GM21723 (cell line): ENCODE data around the gene NFXL1.

ENCODE experiments used
- ATAC-seq: cut with Tn5 transposase; IDR thresholded peaks from one replicate; pipeline ENCODE4 v1.9.1; 2021; ENCODE audit warnings: mild to moderate bottlenecking, moderate library complexity; ENCODE audit not compliant: unreplicated experiment

Gene NFXL1

DNA sequence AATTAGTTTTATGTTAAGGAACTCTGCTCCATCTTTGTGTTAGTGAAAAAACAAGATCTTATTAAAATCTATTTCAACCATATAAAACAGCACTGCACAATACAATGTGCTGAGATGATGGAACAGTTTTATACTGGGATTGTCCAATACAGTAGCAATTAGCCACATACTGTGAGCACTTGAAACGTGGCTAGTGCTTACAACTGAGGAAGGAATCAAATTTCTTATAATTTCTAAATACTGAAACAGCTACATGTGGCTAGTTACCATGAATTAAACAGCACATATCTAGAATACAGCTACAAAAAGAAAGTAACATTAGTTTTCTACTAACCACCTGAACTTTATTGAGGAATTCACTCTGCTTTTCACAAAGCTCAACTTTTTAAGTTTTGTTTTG lies 14.7 kb downstream of the NFXL1 start:
- ATAC-seq: no peak

DNA sequence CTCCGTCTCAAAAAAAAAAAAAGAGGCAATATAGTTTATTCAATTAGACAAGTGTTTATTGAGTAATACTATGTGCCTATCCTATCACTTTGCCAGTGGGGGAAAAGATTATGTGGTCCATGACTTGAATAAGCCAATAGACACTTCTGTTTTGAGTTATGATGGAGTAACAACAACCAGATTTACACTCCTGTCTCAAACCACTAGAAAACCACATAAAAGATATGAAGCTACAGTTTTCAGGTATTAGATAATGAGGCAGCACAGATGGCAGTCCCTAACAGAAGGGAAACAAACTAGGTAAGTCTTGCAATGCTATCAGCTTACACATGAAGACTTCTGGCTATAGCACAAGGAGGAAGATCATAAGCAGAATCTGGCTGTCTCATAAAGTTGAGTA lies 22.5 kb downstream of the NFXL1 start:
- no peak for ATAC-seq

- no peak for ATAC-seq
These were observed 32.2 kb downstream of the NFXL1 start for GRCh38 chr4:47882228-47882627.

- no peak for ATAC-seq
These were observed 34.9 kb downstream of the NFXL1 start for GRCh38 chr4:47879458-47879857.

GRCh38 chr4:47876784-47877546 lies 37.4 kb downstream of the NFXL1 start:
- no peak for ATAC-seq

GRCh38 chr4:47876310-47876709 lies 38.1 kb downstream of the NFXL1 start:
- ATAC-seq: no peak

- ATAC-seq: no peak
These were observed 40.4 kb downstream of the NFXL1 start for GRCh38 chr4:47873877-47874541.

DNA sequence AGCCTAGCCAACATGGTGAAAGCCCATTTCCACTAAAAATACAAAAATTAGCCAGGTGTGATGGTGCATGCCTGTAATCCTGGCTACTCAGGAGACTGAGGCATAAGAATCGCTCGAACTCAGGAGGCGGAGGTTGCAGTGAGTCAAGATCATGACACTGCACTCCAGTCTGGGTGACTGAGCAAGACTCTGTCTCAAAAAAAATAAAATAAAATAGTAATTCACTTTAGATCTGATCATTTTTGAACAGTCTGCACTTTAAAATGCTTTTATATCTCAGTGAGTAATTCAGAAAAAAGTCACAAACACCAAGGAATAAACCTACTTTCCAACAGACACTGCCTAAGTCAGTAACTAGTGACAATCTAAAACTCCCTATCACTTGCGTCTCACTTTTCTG lies 50.9 kb downstream of the NFXL1 start:
- no peak for ATAC-seq

DNA sequence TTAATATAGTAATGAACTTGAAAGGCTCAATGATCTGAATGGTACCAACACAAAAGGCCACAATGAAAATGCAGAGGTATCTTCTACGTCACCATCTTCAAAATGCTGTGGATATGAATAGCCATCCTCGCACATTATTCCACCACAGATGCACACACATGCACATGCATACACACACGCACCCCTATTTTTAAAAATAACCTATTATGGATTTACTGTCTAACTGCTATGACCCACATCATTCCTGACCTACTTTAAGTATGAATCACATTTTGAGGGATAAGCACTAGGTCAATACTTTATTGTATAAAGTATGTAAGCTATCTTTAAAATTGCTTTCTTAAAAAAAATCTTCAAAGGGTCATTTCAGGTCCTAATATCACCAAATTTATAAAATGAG lies 52.1 kb downstream of the NFXL1 start:
- no peak for ATAC-seq

GRCh38 chr4:47860305-47860704 lies 54.1 kb downstream of the NFXL1 start:
- ATAC-seq: no peak

DNA sequence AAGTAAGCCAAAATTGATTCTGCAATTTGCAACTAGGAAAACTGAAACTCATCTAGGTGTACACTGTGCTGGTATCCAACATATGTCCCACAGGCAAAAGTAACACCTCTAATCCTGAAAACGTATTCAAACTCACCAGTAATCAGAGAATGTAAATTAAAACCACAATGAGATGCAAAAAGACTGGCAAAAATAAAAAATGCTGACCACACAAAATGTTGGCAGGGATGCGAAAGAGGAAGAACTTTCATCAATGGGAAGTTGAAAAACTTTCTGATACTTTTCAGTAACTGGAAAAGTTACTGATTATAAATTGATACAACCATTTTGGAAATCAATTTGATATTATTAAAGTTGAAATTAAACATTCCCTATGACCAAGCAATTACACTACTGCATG lies 56.4 kb downstream of the NFXL1 start:
- no peak for ATAC-seq

DNA sequence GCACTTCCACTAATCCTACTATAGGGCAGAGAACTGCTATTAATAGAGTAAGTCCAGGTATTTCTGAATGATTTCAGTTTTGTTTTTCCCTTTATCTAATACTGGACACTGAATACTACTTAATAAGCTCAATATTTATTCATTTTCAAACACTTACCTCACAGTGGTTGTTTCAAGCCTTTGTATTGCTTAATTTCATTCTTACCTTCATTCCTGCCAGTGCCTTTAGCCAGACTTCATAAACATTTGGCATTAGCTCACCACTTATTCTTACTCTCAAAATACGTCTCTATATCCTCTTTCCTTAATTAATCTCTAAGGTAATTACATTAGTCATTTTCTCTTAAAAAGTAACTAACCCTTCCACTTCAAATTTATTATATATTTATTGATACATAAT lies 57.7 kb downstream of the NFXL1 start:
- ATAC-seq: no peak

GRCh38 chr4:47855350-47855749 lies 59.0 kb downstream of the NFXL1 start:
- no peak for ATAC-seq

GRCh38 chr4:47852136-47852535 lies 62.2 kb downstream of the NFXL1 start:
- no peak for ATAC-seq

- ATAC-seq: no peak
These were observed 64.9 kb downstream of the NFXL1 start for GRCh38 chr4:47849466-47849865.

GRCh38 chr4:47848041-47848440 lies 66.3 kb downstream of the NFXL1 start:
- ATAC-seq: no peak

DNA sequence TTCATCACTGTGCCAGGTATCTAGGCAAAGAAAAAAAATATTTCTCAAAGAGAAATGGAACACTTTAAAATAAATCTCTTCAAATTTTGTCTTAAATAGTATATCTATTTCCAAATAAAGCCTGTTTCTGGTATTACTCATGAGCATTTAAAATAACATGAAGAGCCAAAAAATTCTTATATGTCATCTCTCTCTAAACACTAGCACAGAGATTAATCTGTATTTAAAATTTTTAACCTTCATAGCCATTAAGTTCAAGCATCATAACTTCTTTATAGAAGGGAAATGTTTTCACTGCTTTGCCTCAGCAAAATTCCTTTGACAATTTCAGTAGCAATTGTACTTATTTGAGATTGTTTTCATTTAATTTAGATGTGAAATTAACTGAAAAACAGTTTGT lies 71.4 kb downstream of the NFXL1 start:
- ATAC-seq: no peak

- ATAC-seq: no peak
These were observed 74.1 kb downstream of the NFXL1 start for GRCh38 chr4:47840291-47840690.

DNA sequence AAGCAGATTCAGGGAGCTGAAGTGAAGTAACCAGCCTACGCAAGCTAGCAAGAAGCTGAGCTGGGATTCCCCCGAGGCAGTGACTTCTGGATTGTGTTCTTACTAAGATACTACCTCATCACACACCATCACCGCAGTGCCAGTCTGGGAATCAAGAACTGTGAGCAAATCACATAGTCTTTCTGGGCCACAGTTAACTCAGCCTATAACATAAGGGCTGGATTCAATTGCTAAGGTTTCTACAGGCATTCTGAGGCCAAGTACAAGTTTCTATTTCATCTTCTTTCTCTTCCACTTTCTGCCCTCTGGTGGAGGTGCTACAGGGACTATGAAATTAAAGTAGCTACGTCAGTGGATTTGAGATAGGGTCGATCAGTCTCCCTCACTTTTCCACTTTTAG lies 75.1 kb downstream of the NFXL1 start:
- ATAC-seq: peak; percentile 74

- ATAC-seq: no peak
These were observed 75.9 kb downstream of the NFXL1 start for GRCh38 chr4:47838445-47838844.

GRCh38 chr4:47837908-47838294 lies 76.5 kb downstream of the NFXL1 start, which contains the start of gene CORIN:
TSS of gene CORIN (minus strand) at chr4:47838067. CDS start at chr4:47837949, 118 bp downstream.
- no peak for ATAC-seq

- ATAC-seq: peak; percentile 64
These were observed 77.1 kb downstream of the NFXL1 start for GRCh38 chr4:47837094-47837907.
